SK-N-DZ (cell line): ENCODE data around the gene TPD52L2.
"Not testable (repeated sequence)": the region's sequence is repeated elsewhere in the genome, so short reads cannot be mapped to it uniquely, and the experiment has no call there.

Experiments
- DNase-seq: peaks from one replicate; pipeline ENCODE4 v3.0.0-alpha.2; 2015; ENCODE audit warnings: low spot score

TPD52L2 gene

DNA sequence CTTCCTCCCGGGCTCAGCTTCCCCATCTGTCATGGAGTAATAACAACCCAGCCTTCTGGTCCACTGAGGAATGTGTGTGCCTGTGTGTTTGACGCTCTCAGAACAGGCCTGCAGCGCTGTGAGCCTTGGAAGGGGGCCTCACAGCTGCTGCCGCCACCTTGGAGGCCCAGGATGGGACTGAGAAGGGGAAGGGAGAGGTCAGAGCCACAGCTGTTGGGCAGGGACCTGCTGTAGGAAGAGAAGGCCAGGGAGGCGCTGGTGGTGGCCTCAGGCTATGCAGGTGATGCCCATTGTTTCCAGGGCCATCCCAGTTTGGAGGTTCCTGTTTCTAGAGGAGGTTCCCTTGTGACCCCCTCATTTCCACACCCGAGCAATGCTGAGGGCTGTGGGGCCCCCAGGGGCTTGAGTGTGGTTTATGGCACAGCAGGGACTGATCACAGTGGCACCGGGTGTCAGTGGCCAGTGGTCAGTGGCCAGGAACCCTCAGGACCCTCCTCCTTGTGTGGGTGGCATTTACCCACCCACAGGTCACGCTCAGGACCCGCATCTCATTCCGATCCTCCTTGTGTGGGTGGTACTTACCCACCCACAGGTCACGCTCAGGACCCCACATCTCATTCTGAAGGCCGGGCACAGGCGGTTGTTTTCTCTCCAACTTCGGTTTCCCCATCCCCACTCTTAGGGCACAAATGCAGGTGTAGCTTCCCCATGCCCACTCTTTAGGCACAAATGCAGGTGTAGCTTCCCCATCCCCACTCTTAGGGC is 14.0 kb downstream of the TPD52L2 start:
- no peak for DNase-seq

DNA sequence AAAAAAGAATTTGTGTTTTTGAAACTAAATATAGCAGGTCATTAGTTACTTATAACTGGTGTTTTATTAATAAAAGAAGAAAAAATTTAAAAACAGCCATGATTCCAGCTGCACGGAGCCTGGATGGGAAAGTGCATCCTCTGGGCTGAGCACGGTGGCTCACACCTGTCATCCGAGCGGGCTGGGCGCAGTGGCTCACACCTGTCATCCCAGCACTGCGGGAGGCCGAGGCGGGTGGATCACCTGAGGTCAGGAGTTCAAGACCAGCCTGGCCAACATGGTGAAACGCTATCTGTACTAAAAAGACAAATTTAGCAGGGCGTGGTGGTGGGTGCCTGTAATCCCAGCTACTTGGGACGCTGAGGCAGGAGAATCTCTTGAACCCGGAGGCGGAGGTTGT is 15.8 kb downstream of the TPD52L2 start:
- DNase-seq, result not testable (repeated sequence)

DNA sequence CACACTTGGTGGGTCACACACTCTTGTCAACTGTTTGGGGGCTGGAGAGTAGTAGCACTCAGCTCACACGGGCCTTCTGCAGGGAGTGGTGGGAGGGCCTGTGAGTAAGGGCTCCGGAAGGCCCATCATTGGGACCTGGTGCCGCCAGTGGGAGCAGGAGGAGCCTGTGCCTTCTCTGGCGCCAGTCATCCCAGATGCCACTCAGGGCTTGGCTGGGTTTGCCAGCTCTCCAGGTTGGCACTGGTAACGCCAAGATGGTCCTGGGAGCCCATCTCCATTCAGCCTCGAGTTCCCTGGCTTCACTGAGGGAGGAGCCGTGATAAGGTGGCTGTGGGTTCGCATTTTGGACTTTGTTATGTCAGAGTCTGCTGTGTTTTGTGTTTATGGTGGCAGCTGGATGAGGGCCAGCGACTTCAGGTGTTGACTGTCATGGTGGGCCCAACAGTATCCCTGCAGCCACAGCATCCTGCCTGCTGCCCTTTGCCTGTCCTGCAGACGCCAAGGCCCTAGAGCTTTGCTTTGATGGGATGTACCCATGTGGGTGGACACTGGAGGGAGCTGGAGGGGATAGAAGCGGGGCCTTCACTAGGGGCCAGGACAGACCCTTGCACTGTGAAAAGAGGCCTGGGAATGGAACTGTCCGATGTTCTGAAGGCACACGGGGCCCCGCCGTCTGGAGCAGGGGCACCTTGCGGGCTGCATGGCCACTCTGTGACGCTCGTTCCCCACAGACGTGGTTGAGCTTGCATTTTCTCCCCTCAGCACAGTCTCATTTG is 16.6 kb downstream of the TPD52L2 start:
- no peak for DNase-seq

DNA sequence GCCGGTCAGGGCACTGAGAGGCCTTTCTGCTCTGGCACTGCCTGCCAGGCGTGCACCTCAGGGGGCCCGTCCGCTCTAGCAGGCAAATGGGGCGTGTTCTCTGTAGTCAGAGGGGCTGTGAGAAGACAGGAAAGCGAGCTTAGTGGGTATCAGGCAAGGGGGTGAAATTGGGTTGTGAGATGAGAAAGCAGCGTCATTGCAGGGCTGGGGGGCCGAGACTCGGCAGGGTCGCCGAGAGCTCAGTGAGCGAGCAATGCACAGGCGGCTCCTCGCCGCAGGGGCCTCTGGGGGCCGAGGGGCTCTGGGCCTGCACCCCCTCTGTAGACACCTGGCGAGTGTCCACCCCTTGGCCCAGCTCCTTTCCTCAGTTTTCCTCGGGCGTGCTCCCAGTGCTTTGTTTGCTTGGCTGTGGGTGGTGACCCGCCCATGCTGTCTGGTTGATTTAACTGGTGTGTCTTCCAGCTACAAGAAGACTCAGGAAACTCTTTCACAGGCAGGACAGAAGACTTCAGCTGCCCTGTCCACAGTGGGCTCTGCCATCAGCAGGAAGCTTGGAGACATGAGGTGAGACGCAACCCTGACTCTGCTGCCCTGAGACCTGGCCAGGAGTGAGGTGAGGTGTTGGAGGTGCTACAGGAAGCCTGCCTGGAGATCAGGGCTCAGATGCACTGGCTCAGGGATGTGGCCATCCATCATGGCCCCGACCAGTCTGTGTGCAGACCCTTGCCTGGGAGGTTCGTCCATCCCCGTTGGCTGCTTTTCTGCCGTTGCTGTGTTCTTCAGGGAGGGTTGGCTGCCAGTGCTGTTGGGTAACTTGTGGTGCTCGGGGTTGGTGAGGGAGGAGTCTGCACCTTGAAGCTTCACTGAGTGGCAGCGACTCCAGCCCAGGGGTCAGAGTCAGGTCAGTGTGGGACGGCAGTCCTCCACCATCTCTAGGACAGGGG is 17.5 kb downstream of the TPD52L2 start:
- DNase-seq, result no peak

DNA sequence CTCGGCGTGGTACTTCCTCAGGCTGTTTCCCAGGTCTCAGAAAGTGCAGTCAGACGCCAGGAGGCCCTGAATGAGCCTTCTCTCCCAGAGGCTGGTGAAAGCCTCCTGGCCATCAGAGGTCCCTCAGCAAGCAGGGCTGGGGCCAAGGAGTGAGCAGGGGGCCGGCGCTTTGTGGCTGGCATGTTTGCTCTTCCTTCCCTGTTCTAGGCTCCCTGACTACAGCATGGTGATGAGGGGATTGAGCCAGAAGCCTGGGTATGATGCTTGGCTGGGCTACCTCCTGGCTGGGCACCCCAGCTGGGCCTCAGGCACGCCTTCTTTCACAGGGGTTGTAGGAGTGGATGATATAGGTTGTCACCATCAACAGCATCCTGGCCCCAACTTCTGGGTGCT is 18.1 kb downstream of the TPD52L2 start:
- no peak for DNase-seq

DNA sequence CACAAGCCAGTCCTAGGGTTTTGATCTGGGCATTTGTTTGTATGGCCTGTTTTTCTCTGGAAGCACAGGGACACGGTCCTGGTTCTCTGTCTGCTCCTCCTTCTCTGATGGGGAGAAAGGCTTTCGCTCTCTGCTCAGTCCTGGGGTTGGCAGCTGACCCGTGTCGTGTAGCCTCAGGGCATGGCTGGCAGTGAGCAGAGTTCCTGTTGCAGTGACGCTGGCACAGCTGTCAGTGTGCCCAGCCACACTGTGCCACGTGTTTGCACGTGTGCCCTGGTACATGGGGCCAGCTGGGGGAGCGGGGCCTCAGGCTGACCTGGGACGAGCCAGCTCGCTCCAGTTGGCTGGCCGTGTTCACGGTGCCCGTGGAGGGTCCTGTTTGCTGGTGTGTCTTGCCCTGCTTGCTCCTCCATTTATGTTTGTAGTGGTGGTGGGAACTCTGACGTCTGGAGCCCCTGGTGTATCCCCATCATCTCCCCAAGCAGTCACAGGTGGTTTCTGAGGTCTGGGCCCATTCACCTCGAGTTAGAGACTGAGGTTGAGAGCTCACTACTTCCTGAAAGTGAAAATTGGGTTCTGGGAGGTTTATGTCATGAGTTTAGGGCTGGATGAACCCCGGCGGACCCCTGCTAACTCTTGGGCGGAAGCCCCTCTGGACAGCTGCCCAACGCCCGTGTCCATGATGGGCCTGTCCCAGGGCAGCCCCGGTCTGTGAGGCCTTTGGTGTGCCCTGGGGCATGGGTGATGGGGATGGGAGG is 19.6 kb downstream of the TPD52L2 start:
- DNase-seq, result no peak

DNA sequence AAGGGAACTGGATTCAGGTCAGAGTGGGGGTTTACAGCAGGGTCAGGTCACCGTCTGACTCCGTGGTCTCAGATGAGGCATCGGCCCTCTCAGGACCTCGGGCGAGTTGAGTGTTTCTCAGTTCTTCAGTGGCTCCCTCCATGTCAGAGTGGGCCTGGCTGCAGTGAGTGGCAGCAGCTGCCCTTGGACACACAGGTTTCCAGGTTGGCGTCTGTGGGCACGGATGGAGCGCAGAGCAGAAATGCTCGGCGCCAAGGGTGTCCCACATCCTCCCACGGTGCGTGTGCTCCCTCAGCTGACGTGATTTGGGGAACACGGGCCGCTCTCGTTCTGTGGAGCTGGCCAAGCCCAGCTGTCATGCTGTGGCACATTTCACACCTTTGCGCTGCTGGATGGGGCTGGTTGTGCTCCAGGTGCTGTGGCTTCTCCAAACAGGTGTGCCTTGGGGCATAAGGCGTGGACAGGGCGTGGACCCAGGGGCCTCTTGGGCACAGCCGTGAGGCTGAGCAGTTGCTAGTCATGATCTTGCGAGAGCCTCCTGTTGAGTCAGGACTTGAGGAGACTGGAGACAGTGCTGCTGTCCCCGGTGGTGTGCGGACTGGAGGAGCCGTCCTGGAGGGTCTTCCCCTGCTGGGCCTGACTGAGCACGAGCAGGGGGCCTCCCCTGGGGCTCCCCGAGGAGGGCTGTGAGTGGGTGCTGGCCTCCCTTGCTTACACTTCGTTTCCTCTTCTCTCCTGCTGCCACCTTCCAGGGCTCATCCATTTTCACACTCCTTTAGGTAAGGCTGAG is 20.4 kb downstream of the TPD52L2 start:
- DNase-seq, result no peak

DNA sequence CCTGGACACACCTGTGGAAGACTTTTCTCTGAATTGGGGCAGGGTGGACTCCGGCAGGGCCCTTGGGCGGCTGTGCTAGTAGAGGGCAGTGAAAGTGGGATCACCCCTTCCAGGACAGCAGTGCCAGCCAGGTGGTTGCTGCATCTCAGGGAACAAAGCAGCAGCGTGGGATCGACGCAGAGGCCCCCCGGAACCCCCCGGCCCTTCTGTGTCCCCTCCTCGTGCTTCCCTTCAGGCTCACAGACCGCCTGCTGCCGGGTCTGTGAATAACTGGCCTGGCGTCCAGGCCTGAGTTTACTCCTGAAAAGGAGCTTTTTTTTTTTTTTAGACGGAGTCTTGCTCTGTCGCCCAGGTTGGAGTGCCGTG is 21.0 kb downstream of the TPD52L2 start:
- no peak for DNase-seq

DNA sequence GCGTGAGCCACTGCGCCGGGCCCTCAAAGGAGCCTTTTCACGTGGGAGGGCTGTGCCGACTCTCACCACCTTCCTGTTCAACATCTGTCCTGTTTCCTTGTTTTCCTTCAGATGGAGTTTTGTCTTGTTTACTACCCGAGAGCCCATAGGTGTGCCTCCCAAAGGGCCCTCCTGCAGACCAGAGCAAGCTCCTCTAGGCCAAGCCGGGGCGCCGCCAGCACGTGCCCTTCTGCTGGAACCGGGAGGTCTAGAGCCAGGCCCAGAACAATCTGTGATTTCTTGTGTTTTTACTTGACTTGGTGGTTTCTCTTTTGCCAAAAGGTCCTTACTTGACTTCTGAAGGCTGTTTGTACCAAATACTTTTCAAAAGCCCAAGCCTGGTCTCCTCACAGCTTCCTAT is 21.9 kb downstream of the TPD52L2 start:
- DNase-seq, result no peak

DNA sequence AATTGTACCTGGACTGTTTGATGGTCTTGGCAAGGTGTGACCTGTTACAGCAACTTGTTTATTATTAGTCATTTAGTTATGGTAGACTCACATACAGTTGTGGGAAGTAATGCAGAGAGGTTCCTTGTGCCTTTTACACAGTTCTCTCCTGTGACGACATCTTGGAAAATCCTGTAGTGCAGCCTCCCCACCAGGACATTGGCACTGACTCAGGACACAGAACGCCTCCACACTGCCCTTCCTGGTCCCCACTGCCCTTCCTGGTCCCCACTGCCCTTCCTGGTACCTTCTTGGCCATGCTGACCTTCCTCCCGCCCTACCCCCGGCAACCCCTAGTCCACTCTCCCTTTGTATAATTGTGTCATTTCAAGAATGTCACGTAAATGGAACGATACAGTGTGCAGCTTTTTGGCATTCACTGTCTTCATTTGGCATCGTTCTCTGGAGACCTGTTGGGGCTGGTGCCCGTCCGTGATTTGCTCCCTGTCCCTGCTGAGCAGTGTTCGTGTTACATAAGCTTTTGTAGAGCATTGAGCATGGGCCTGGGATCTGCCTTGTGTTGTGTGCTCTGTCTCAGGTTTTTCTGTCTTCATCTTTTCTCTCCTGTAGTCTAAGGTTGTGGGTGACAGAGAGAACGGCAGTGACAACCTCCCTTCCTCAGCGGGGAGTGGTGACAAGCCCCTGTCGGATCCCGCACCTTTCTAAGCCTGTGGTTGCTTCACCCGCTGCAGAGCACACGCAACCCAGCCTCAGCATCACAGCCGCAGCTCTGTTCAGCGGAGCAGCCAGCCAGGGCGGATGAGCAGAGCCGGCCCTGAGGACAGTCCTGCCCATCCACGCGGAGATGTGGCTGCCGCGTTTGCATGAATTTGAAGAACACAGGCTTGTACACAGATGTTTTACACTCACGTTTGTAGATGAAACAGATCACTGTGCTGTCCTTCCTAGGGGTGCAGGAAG is 24.5 kb downstream of the TPD52L2 start:
- no peak for DNase-seq

DNA sequence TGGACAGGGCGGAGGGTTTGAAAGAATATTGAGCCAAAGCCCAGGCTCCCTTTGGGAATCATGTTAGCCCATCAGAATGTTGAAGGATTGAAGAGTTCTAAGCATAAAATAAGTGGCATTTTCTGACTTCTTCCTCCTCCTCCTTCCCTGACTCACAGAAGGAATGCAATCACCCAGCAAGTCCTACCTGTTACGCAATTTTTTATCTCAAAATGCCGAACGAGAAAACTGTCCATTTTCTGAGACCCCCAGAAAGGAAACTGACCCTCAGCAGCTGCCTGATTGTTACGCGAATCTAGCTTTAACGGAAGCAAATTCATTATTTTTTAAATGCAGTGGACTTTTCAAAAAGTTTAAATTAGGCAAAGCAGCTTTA is 25.1 kb downstream of the TPD52L2 start:
- no peak for DNase-seq

DNA sequence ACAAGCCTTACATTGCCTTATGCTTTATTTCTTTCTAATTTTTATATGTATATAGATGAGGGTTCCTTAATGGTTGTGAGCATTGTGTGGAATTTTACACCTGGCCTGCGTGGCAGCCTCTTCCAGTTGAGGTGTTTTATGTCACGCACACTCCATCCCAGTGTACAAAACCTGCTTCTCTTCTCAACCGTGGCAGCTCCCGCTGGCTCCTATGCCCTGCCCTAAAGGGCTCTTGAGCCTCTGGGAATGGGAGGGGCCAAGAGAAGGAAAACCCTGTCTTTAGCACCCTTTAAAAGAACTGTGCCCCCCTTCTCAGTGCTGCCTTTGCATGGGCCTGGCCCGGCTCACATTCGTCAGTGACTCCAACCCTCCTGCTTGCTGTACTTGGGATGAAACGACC is 25.5 kb downstream of the TPD52L2 start:
- DNase-seq, result no peak

DNA sequence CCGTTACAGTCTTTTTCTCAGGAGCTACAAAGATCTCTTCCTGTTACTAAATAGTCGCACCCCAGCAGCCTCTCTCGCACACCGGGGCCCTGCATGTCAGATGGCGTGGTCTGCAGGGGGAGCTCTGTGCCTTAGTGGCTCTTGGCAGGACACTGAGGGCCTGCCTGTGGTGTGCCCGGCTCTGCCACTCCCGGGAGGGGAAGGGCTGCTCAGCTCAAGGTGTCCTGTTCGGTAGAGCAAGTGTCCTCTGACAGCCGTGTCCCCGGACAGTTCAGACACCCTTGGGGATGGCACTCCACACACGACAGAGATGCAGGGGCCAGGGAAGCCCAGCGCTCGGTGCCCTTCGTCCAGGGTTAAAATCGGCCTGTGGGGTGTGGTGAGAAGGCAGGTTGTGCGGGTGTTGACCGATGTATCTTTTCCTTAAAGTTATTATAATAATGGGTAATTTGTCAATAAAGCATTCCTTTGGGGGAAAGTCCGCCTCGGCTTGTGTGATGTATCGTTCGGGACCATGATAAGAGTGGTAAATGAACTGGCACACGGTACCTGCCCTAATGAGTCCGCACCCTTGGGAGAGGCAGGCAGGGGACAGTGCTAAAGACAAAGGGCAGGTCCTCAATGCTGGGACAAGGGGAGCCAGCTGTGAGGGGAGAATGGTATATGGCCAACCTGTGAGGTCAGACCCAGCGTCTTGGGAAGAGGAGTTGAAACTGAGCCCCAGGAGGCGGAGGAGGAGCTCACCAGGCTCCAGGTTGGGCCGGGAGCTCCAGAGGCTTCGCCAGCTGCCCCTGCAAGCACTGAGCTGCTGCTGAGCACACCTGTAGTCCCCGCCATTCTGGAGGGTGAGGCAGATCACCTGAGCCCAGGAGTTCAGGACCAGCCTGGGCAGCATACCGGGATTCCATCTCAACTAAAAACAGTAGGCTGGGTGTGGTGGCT is 26.3 kb downstream of the TPD52L2 start:
- DNase-seq, result no peak

DNA sequence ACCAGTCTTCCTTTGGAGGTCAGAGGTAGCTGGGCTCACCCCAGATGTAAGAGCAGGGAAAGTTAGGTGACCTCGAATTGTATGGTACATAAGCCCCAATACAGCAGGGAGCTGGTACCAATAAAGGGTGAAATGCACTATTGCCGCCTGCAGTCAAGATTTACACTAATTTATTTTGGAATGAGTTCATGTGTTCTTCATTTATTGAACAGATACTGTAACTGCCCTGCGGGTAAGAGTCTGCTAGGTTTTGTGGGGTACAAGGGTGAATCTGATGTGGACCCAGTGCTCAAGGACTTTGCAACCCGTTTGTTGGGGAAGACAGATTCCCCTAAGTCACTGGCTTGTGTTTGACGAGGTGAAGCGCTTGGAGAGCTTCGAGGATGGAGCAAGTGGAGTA is 27.3 kb downstream of the TPD52L2 start:
- no peak for DNase-seq

DNA sequence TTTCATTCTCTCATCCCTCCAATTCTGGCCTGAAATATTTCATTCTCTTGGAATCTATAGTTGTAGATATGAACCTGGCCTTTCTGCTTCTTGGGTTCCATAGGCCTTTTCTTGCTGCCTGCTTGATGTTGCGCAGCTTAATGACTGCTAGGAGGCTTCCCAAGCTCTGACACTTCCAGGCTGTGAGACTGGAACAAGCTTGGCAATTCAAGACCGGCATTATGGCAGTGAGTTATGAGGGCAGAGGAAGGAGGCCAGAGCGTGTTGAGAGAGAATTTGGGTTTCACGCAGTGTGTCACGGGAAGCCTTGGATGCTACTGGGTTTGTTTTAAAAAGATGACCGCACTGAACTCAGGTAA is 28.9 kb downstream of the TPD52L2 start:
- no peak for DNase-seq

DNA sequence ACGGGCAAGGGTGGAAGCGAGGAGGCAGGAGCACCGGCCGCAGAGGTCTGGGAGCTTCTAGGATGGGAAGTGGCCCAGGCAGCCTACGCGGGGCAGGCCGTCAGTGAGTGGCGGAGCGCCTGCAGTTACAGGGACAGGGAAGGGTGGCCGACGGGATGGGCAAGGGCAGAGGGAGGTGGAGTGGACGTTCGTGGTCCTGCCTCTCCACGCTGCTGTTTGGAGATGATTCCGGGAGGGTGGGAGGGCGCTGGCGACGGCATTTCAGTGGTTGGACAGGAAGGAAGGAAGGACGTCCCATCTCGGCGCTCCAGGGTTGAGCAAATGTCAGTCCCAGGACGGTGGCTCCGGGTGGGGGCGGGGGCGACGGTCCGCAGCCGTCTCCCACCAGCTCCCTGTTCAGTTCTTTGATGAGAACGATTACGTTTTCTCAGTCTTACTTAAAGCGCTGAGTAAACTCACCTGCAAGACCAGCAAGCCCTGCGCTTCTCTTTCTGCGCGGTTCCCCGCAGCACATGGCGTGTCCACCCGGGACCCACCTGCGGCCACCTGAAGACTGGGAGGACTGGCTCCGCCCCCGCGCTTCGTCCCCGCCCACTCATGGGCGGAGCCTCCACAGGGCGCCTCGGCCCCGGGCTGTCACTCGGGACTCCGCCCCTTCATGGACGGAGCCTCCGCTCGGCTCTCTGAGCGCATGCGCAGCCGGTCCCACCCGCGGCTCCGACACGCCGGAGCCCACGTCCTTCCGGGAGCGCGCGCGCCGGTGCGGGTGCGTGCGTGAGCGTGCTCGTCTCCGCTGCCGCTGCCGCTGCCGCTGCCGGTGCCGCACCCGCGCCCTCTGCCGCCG is 29.5 kb downstream of the TPD52L2 start, which contains the start of gene DNAJC5:
Gene DNAJC5, plus strand, starts transcription at position 769 of the 844 bp plus-strand sequence. CDS start 33,220 bp downstream, outside the sequence.
- DNase-seq, result peak; percentile 96
